Endothelial cell of umbilical vein (primary cell): ENCODE measurements around the gene MEGF11.
"Not testable (repeated sequence)": the region's sequence is repeated elsewhere in the genome, so short reads cannot be mapped to it uniquely, and the experiment has no call there.

Experiments
- FOS ChIP-seq: IDR thresholded peaks from 2 replicates; pipeline ENCODE4 v1.6.1; 2011; ENCODE audit warnings: mild to moderate bottlenecking, low read length, moderate library complexity, borderline replicate concordance; ENCODE audit not compliant: insufficient read depth
- TF ChIP-seq, protein P1 (sequence below): IDR thresholded peaks from 2 replicates; pipeline ENCODE4 v1.6.1; 2011; ENCODE audit not compliant: insufficient read depth, insufficient read length
- TF ChIP-seq, protein P2 (sequence below), 2 donors: IDR thresholded peaks; 1 replicate in 1 of 2; 2 replicates in 1 of 2; pipeline ENCODE4 v1.5.1; 2011; ENCODE audit warnings: low read length in 2 of 2, mild to moderate bottlenecking in 2 of 2, moderate library complexity in 2 of 2, control low read depth in 1 of 2, inconsistent platforms in 1 of 2, low read depth in 1 of 2; ENCODE audit not compliant: insufficient read depth in 1 of 2; ENCODE audit errors: extremely low read depth in 1 of 2

DNA sequence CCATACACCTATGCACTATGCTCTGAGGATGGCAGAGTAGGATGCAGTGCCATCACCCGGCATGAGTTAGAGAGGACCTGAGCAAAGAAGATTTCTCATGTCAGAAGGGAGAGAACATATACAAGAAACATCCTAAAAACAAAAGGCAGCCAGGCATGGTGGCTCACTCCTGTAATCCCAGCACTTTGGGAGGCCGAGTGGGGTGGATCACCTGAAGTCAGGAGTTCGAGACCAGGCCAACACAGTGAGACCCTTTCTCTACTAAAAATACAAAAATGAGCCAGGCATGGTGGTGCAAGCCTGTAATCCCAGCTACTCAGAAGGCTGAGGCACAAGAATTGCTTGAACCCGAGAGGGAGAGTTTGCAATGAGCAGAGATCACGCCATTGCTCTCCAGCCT, 7.7 kb downstream of the MEGF11 start:
- TF ChIP-seq FOS = not testable (repeated sequence)
- TF ChIP-seq, protein P1, sequence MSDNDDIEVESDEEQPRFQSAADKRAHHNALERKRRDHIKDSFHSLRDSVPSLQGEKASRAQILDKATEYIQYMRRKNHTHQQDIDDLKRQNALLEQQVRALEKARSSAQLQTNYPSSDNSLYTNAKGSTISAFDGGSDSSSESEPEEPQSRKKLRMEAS = not testable (repeated sequence)
- TF ChIP-seq, protein P2, sequence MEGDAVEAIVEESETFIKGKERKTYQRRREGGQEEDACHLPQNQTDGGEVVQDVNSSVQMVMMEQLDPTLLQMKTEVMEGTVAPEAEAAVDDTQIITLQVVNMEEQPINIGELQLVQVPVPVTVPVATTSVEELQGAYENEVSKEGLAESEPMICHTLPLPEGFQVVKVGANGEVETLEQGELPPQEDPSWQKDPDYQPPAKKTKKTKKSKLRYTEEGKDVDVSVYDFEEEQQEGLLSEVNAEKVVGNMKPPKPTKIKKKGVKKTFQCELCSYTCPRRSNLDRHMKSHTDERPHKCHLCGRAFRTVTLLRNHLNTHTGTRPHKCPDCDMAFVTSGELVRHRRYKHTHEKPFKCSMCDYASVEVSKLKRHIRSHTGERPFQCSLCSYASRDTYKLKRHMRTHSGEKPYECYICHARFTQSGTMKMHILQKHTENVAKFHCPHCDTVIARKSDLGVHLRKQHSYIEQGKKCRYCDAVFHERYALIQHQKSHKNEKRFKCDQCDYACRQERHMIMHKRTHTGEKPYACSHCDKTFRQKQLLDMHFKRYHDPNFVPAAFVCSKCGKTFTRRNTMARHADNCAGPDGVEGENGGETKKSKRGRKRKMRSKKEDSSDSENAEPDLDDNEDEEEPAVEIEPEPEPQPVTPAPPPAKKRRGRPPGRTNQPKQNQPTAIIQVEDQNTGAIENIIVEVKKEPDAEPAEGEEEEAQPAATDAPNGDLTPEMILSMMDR (IDR thresholded peaks at IDR 0.05; ENCODE audit: extremely low read depth in 1 of 2, insufficient read depth in 1 of 2, low read depth in 1 of 2, low read length in 2 of 2) = not testable (repeated sequence)
